Mammary epithelial cell (primary cell): ENCODE results near the gene ZFYVE26.
"Not testable (repeated sequence)": the region's sequence is repeated elsewhere in the genome, so short reads cannot be mapped to it uniquely, and the experiment has no call there.

Experiments used
- CTCF ChIP-seq, 2 donors: IDR thresholded peaks in 1 of 2; conservative IDR thresholded peaks in 1 of 2; 2 replicates each; pipeline ENCODE4 v1.5.1; 2011 to 2012; ENCODE audit warnings: inconsistent platforms in 2 of 2, low read length in 2 of 2, mild to moderate bottlenecking in 2 of 2, control low read depth in 1 of 2, low read depth in 1 of 2; ENCODE audit not compliant: insufficient read depth in 1 of 2; ENCODE audit errors: extremely low read depth in 1 of 2
- EZH2 ChIP-seq: IDR thresholded peaks from 2 replicates; pipeline ENCODE4 v1.6.1; 2012; ENCODE audit warnings: low read length, inconsistent platforms, borderline replicate concordance

DNA sequence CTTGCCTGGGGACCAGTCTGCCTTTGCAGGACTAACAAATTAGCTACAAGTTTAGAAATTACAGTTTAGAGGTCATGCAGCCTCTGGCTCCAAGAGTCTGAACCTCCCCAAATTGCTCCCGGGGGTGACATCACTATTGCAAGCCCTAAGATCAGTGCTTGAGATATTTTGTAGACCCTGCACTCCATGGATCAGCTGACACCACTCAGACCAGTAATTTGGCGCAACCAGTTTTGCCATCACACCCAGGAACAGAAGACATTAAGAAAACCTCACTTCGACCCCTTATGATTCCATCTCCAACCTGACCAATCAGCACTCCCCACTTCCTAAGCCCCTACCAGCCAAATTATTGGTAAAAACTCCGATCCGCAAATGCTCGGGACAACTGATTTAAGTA is 2.1 kb upstream of the ZFYVE26 start:
- not testable (repeated sequence) for TF ChIP-seq CTCF (conservative IDR thresholded peaks at IDR 0.05 in 1 of 2, IDR thresholded peaks at IDR 0.05 in 1 of 2; ENCODE audit: extremely low read depth in 1 of 2, insufficient read depth in 1 of 2, low read depth in 1 of 2, low read length in 2 of 2); EZH2
